HepG2 (cell line): ENCODE results near the gene ADRA2B. TPM values are rescaled to one million over a fixed set of nuclear protein-coding genes. Genes with fewer than 3 reads are reported as not detected.

Source experiments
- BCL3 ChIP-seq: sonication (generic); formaldehyde crosslinking; IDR thresholded peaks from 2 replicates; pipeline ENCODE4 v1.5.1; 2020; ENCODE audit warnings: mild to moderate bottlenecking, missing genetic modification reagents, moderate library complexity
- CEBPB ChIP-seq: IDR thresholded peaks from 2 replicates; pipeline ENCODE4 v1.6.1; 2011; ENCODE audit warnings: low read depth, low read length, improper control_type of control experiment, borderline replicate concordance
- CHD4 ChIP-seq: fragments of 200-600 bp; sonication (generic); IDR thresholded peaks from 2 replicates; pipeline ENCODE4 v1.7.0; 2017; ENCODE audit warnings: mild to moderate bottlenecking, low read length, borderline replicate concordance
- EED ChIP-seq: sonication (generic); formaldehyde crosslinking; IDR thresholded peaks from 2 replicates; pipeline ENCODE4 v1.5.0; 2020; ENCODE audit warnings: mild to moderate bottlenecking, missing genetic modification reagents
- FOXA1 ChIP-seq, 2 experiments: fragments of 450-650 bp in 1 of 2; sonication (generic) in 1 of 2; formaldehyde crosslinking in 1 of 2; IDR thresholded peaks; 2 replicates each; pipeline versions ENCODE4 v1.4.0 to v1.6.1; 2016 to 2020; ENCODE audit warnings: missing genetic modification reagents in 1 of 2
- HIC2 ChIP-seq: sonication (generic); formaldehyde crosslinking; IDR thresholded peaks from 2 replicates; pipeline ENCODE4 v1.9.0; 2022; ENCODE audit warnings: low read depth, missing genetic modification reagents
- HNRNPUL1 ChIP-seq: fragments of 200-400 bp; formaldehyde crosslinking; IDR thresholded peaks from 2 replicates; pipeline ENCODE4 v1.6.1; 2017; ENCODE audit warnings: low read depth, mild to moderate bottlenecking, low read length, moderate library complexity
- HOXA3 ChIP-seq: sonication (generic); formaldehyde crosslinking; IDR thresholded peaks from 2 replicates; pipeline ENCODE4 v1.5.0; 2020; ENCODE audit warnings: missing genetic modification reagents
- HOXD1 ChIP-seq: sonication (generic); formaldehyde crosslinking; IDR thresholded peaks from 2 replicates; pipeline ENCODE4 v1.5.0; 2020; ENCODE audit warnings: missing genetic modification reagents
- KLF9 ChIP-seq: IDR thresholded peaks from 2 replicates; pipeline ENCODE4 v1.6.1; 2016; ENCODE audit warnings: low read depth
- MYC ChIP-seq: sonication (generic); formaldehyde crosslinking; IDR thresholded peaks from 2 replicates; pipeline ENCODE4 v1.9.0; 2021; ENCODE audit warnings: missing genetic modification reagents, borderline replicate concordance
- ONECUT2 ChIP-seq: sonication (generic); formaldehyde crosslinking; IDR thresholded peaks from 2 replicates; pipeline ENCODE4 v1.4.0; 2020; ENCODE audit warnings: missing genetic modification reagents
- PAX8 ChIP-seq: sonication (generic); formaldehyde crosslinking; IDR thresholded peaks from 2 replicates; pipeline ENCODE4 v1.8.0; 2022; ENCODE audit warnings: mild to moderate bottlenecking, missing genetic modification reagents, borderline replicate concordance
- SP4 ChIP-seq: sonication (generic); formaldehyde crosslinking; IDR thresholded peaks from 2 replicates; pipeline ENCODE4 v1.8.1; 2023; ENCODE audit warnings: mild to moderate bottlenecking, missing genetic modification reagents
- ZBTB3 ChIP-seq: sonication (generic); formaldehyde crosslinking; IDR thresholded peaks from 2 replicates; pipeline ENCODE4 v1.4.0; 2020; ENCODE audit warnings: low read depth, mild to moderate bottlenecking, moderate library complexity, missing genetic modification reagents, borderline replicate concordance
- ZFX ChIP-seq: sonication (generic); formaldehyde crosslinking; IDR thresholded peaks from 2 replicates; pipeline ENCODE4 v1.4.0; 2020; ENCODE audit warnings: mild to moderate bottlenecking, low read depth, missing genetic modification reagents, moderate library complexity
- ZNF235 ChIP-seq: sonication (generic); formaldehyde crosslinking; IDR thresholded peaks from 2 replicates; pipeline ENCODE4 v1.8.1; 2023; ENCODE audit warnings: mild to moderate bottlenecking, missing genetic modification reagents, borderline replicate concordance
- ZNF550 ChIP-seq: sonication (generic); formaldehyde crosslinking; IDR thresholded peaks from 2 replicates; pipeline ENCODE4 v1.4.0; 2020; ENCODE audit warnings: mild to moderate bottlenecking, missing genetic modification reagents, borderline replicate concordance
- ZNF567 ChIP-seq: sonication (generic); formaldehyde crosslinking; IDR thresholded peaks from 2 replicates; pipeline ENCODE4 v1.8.1; 2023; ENCODE audit warnings: mild to moderate bottlenecking, missing genetic modification reagents, borderline replicate concordance
- ZNF709 ChIP-seq: sonication (generic); formaldehyde crosslinking; IDR thresholded peaks from 2 replicates; pipeline ENCODE4 v1.5.0; 2020; ENCODE audit warnings: mild to moderate bottlenecking, missing genetic modification reagents
- ZSCAN20 ChIP-seq: sonication (generic); formaldehyde crosslinking; IDR thresholded peaks from 2 replicates; pipeline ENCODE4 v1.4.0; 2020; ENCODE audit warnings: missing genetic modification reagents, mild to moderate bottlenecking, borderline replicate concordance
- ZSCAN25 ChIP-seq: sonication (generic); formaldehyde crosslinking; IDR thresholded peaks from 2 replicates; pipeline ENCODE4 v1.8.0; 2022; ENCODE audit warnings: mild to moderate bottlenecking, missing genetic modification reagents
- polyA plus RNA-seq, 8 experiments: library from polyadenylated mRNA; depleted of rRNA in 3 of 8; stranded (reverse) in 7 of 8; unstranded in 1 of 8; fragments of >200 nt; fragmentation: Illumina TruSeq in 4 of 8; extraction: Trizol in 4 of 8; gene quantifications; 2 replicates each; pipeline versions ENCODE4 v1.2.1 to v1.2.3, GENCODE V29; 2011 to 2016; ENCODE audit warnings: low read depth in 4 of 8, missing spikeins in 1 of 8, mixed read lengths in 1 of 8; ENCODE audit not compliant: insufficient read depth in 1 of 8
- total RNA-seq, 5 experiments: library from RNA; depleted of rRNA; stranded (reverse); fragments of >200 nt; fragmentation: Illumina TruSeq; extraction: Trizol; gene quantifications; 2 replicates each; pipeline ENCODE4 v1.2.3, GENCODE V29; 2016; ENCODE audit warnings: low read depth in 1 of 5
- TF ChIP-seq, protein P1 (sequence below): sonication (generic); formaldehyde crosslinking; IDR thresholded peaks from 2 replicates; pipeline ENCODE4 v1.4.0; 2020; ENCODE audit warnings: mild to moderate bottlenecking, missing genetic modification reagents, borderline replicate concordance
- TF ChIP-seq, protein P2 (sequence below): sonication (generic); formaldehyde crosslinking; IDR thresholded peaks from 2 replicates; pipeline ENCODE4 v1.4.0; 2020; ENCODE audit warnings: mild to moderate bottlenecking, missing genetic modification reagents

Gene ADRA2B
- total and polyA plus RNA-seq, 2 of the 13 experiments (the other 11 are each of a cell fraction or from before 2014, with no cell fraction given) = not detected

DNA sequence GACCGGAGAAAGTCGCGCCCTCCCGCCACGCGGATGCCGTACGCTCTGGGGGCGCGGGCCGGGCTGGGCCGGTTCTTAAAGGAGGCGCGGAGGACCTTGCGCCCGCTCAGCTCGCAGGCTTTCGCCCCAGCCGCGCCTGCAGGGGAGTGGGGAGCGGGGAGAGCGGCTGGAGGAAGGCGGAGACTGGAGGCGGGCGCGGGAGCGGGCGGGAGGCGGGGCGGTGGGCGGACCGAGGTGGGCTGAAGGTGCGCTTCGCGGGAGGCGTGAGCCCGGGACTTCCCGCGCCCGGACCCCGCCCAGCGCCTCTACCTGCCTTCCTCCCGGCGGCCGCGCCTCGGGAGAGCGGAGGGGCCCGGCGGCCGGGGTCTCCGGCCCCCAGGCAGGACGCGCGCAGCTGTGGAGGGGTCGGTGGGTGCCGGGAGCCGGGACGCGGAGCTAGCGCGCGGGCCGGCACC lies at the start of gene ADRA2B (continued):
- TF ChIP-seq BCL3 (CRISPR knock-in tag) = 0 out of 2 replicates have a peak, but pooled peaks have one; percentile 16
- 0 out of 2 replicates have a peak, but pooled peaks have one; percentile 42 for TF ChIP-seq ZNF709 (CRISPR knock-in tag)
- TF ChIP-seq, protein P1, sequence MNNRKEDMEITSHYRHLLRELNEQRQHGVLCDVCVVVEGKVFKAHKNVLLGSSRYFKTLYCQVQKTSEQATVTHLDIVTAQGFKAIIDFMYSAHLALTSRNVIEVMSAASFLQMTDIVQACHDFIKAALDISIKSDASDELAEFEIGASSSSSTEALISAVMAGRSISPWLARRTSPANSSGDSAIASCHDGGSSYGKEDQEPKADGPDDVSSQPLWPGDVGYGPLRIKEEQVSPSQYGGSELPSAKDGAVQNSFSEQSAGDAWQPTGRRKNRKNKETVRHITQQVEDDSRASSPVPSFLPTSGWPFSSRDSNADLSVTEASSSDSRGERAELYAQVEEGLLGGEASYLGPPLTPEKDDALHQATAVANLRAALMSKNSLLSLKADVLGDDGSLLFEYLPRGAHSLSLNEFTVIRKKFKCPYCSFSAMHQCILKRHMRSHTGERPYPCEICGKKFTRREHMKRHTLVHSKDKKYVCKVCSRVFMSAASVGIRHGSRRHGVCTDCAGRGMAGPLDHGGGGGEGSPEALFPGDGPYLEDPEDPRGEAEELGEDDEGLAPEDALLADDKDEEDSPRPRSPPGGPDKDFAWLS (CRISPR knock-in tag) = no peak
- no peak for TF ChIP-seq HOXD1
- 0 out of 2 replicates have a peak, but pooled peaks have one; percentile 18 for TF ChIP-seq SP4 (CRISPR knock-in tag)
- 0 out of 2 replicates have a peak, but pooled peaks have one; percentile 31 for TF ChIP-seq ZNF235 (CRISPR knock-in tag)
- no peak for TF ChIP-seq ZBTB3 (CRISPR knock-in tag)
- 0 out of 2 replicates have a peak, but pooled peaks have one; percentile 10 for TF ChIP-seq ZFX
- TF ChIP-seq MYC (CRISPR knock-in tag) = 0 out of 2 replicates have a peak, but pooled peaks have one; percentile 5
- no peak for TF ChIP-seq HNRNPUL1
- TF ChIP-seq EED (CRISPR knock-in tag) = 0 out of 2 replicates have a peak, but pooled peaks have one; percentile 11
- TF ChIP-seq HOXA3 (CRISPR knock-in tag) = 0 out of 2 replicates have a peak, but pooled peaks have one; percentile 9
- no peak for TF ChIP-seq KLF9 (CRISPR knock-in tag)
- no peak for TF ChIP-seq CEBPB
- TF ChIP-seq ONECUT2 (CRISPR knock-in tag) = no peak
- TF ChIP-seq HIC2 (CRISPR knock-in tag) = no peak
- TF ChIP-seq, protein P2, sequence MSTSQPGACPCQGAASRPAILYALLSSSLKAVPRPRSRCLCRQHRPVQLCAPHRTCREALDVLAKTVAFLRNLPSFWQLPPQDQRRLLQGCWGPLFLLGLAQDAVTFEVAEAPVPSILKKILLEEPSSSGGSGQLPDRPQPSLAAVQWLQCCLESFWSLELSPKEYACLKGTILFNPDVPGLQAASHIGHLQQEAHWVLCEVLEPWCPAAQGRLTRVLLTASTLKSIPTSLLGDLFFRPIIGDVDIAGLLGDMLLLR = 0 out of 2 replicates have a peak, but pooled peaks have one; percentile 20
- no peak for TF ChIP-seq CHD4
- TF ChIP-seq ZSCAN20 (CRISPR knock-in tag) = no peak
- peak; percentile 95 for TF ChIP-seq ZSCAN25
- no peak for TF ChIP-seq ZNF567
- TF ChIP-seq ZNF550 (CRISPR knock-in tag) = no peak
- peak; percentile 64; the same call in 1 of the 2 replicates for TF ChIP-seq PAX8 (CRISPR knock-in tag)
- TF ChIP-seq FOXA1 (IDR thresholded peaks at IDR 0.05) = no peak
- no peak for TF ChIP-seq FOXA1 (CRISPR knock-in tag; IDR thresholded peaks at IDR 0.05)
